Naive thymus-derived CD4-positive, alpha-beta T cell (primary cell): ENCODE results near the gene PARD3B. TPM values are rescaled to one million over a fixed set of nuclear protein-coding genes. Genes with fewer than 3 reads are reported as not detected.

Experiments
- ATAC-seq: fragments of 150-1000 bp; cut with Tn5 transposase; 2 replicates; pipeline ENCODE4 v1.10.0; 2021; ENCODE audit warnings: mild to moderate bottlenecking, moderate library complexity
- CTCF ChIA-PET: fragments of 350-600 bp; sonication (Branson Sonifier 250); formaldehyde crosslinking; loops from one replicate; lab custom pipeline; 2021; ENCODE audit warnings: antibody characterized with exemption; lab: Charles Lee
- POLR2A ChIA-PET: fragments of 350-600 bp; sonication (Branson Sonifier 250); formaldehyde crosslinking; loops from one replicate; lab custom pipeline; 2021; ENCODE audit warnings: antibody characterized with exemption, inconsistent platforms; lab: Charles Lee
- DNase-seq, 9 donors: peaks; one replicate each; pipeline versions ENCODE4 v3.0.0 to v3.0.0-alpha.2; 2020 to 2022; ENCODE audit warnings: mixed read lengths in 1 of 9
- H3K27ac ChIP-seq: one replicate; pipeline ENCODE4 v1.7.0; 2013; ENCODE audit warnings: mild to moderate bottlenecking, low read depth, low read length, moderate library complexity
- H3K27me3 ChIP-seq, 2 donors: one replicate each; pipeline ENCODE4 v1.7.0; 2013; ENCODE audit warnings: low read length in 2 of 2, mild to moderate bottlenecking in 2 of 2, moderate library complexity in 2 of 2; ENCODE audit not compliant: control insufficient read depth in 2 of 2, insufficient read depth in 2 of 2
- H3K36me3 ChIP-seq, 3 experiments: 1 replicate in 2 of 3; 2 replicates in 1 of 3; pipeline ENCODE4 v1.7.0; 2013; ENCODE audit warnings: low read length in 3 of 3, mild to moderate bottlenecking in 3 of 3, moderate library complexity in 1 of 3; ENCODE audit not compliant: insufficient read depth in 3 of 3, control insufficient read depth in 2 of 3
- H3K4me1 ChIP-seq, 2 donors: one replicate each; pipeline ENCODE4 v1.7.0; 2013; ENCODE audit warnings: low read length in 2 of 2, mild to moderate bottlenecking in 2 of 2, moderate library complexity in 1 of 2; ENCODE audit not compliant: control insufficient read depth in 2 of 2, insufficient read depth in 2 of 2
- H3K4me3 ChIP-seq: 2 replicates; pipeline ENCODE4 v1.7.0; 2013; ENCODE audit warnings: mild to moderate bottlenecking, low read length
- H3K9me3 ChIP-seq, 3 experiments: 1 replicate in 2 of 3; 2 replicates in 1 of 3; pipeline ENCODE4 v1.7.0; 2013; ENCODE audit warnings: low read length in 3 of 3; ENCODE audit not compliant: control insufficient read depth in 2 of 3
- H3K27ac Mint-ChIP-seq, 9 donors: one replicate each; pipeline ENCODE4 v1.8.0; 2020 to 2022; ENCODE audit warnings: mixed read lengths in 9 of 9, mild to moderate bottlenecking in 8 of 9, moderate library complexity in 5 of 9, inconsistent platforms in 2 of 9
- H3K27me3 Mint-ChIP-seq, 5 donors: one replicate each; pipeline ENCODE4 v1.8.0; 2021 to 2022; ENCODE audit warnings: mixed read lengths in 5 of 5, mild to moderate bottlenecking in 1 of 5
- H3K36me3 Mint-ChIP-seq, 5 donors: one replicate each; pipeline ENCODE4 v1.8.0; 2020 to 2022; ENCODE audit warnings: mixed read lengths in 5 of 5, mild to moderate bottlenecking in 3 of 5, inconsistent platforms in 1 of 5
- H3K4me1 Mint-ChIP-seq, 7 donors: one replicate each; pipeline ENCODE4 v1.8.0; 2020 to 2022; ENCODE audit warnings: mixed read lengths in 7 of 7, mild to moderate bottlenecking in 3 of 7, inconsistent platforms in 1 of 7
- H3K4me3 Mint-ChIP-seq, 10 donors: one replicate each; pipeline ENCODE4 v1.8.0; 2020 to 2022; ENCODE audit warnings: mild to moderate bottlenecking in 10 of 10, mixed read lengths in 10 of 10, moderate library complexity in 6 of 10, inconsistent platforms in 2 of 10
- H3K9me3 Mint-ChIP-seq, 11 donors: one replicate each; pipeline ENCODE4 v1.8.0; 2020 to 2022; ENCODE audit warnings: mixed read lengths in 11 of 11, mild to moderate bottlenecking in 4 of 11, inconsistent platforms in 1 of 11, moderate library complexity in 1 of 11
- intact Hi-C, 2 donors: fragments of 100-400 bp; cut with micrococcal nuclease; formaldehyde crosslinking; loops; one replicate each; pipeline ENCODE4 v1.15.1; 2023
- polyA plus RNA-seq, 2 donors: library from polyadenylated mRNA; unstranded; fragments of 300-500 nt; fragmentation: Illumina TruSeq; gene quantifications; one replicate each; pipeline ENCODE4 v1.2.3, GENCODE V29; 2021
- total RNA-seq, 6 experiments: library from RNA in 5 of 6; stranded (reverse) in 5 of 6; gene quantifications; 1 replicate in 5 of 6; 2 replicates in 1 of 6; pipeline ENCODE4 v1.2.3 and lab custom pipeline; 2021 to 2026

PARD3B gene
- total and polyA plus RNA-seq, 7 experiments from 2014 or later: 0.22 to 4.0 (median 0.87) TPM

DNA sequence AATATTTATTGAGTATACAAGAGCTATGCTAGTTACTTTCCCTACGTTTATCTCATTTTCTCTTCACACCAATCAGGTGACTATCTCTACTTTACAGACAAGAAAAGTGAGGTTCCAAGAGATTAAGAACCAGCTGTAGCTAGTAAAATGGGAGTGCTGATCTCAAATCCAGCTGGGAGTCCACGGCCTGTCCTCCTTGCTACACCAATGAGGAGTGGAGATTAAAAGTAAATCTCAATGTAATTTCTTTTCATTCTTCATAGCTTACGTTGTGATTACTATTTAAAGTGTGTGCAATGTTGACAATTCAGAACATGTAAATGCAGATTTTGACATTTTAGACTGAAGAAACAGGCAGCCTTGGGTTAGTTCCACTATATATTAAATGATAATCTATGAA, 1083.1 kb downstream of the PARD3B start:
- POLR2A ChIA-PET: no interaction called here
- Mint-ChIP-seq H3K9me3 (no peaks in the 10 kb centered on the region), H3K4me3 (no peak overlapping the region), H3K36me3 (no peaks in the 10 kb centered on the region), H3K27me3 (no peaks in the 10 kb centered on the region), H3K27ac (no peak overlapping the region), H3K4me1 (no peaks in the 10 kb centered on the region)
- intact Hi-C loops: no loop called here
- Histone ChIP-seq H3K36me3 (no peaks in the 10 kb centered on the region), H3K4me3 (no peak overlapping the region), H3K27ac (no peak overlapping the region), H3K27me3 (no peaks in the 10 kb centered on the region), H3K9me3 (no peaks in the 10 kb centered on the region), H3K4me1 (no peaks in the 10 kb centered on the region)
- no peak for DNase-seq
- ATAC-seq: no peak
- CTCF ChIA-PET: no interaction called here

DNA sequence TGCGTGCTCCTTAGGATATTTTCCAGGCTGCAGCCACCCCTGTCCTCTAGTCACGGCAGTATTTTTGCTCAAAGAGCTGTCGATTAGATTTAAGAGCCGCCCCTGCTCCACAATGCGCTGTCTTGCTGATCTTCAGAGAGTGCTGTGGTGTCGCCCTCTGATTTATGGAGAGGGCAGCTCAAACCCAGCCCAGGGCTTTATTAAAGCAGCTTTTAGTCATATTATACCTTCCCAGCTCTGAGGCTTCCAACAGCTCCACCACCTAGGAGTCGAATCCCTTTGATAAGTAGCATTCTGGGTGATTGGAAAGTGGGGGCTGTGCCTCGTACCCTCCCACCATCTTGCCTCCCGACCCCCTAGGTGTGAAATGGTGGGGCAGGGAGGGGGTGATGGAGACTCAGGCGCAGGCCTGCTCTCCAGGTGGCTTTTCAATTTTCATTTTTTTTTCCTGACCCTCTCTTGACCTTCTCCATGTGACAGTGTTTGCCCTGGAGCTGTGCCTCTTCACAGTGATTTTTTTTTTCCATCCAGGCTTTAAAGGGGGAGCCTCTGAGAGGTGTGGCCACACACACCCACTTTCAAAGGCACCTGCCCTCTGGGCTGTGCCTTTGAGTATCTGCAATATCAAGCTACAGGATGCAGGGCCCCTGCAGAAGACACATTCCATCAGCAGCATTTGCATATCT, 1084.0 kb downstream of the PARD3B start:
- no peaks in the 10 kb centered on the region for H3K27me3 Mint-ChIP-seq
- DNase-seq (no peak), ATAC-seq (no peak)
- H3K36me3 Mint-ChIP-seq: no peaks in the 10 kb centered on the region
- H3K27ac Mint-ChIP-seq: no peak overlapping the region
- ChIA-PET POLR2A (no interaction called here), CTCF (no interaction called here)
- no peaks in the 10 kb centered on the region for H3K9me3 ChIP-seq
- H3K4me1 ChIP-seq: no peaks in the 10 kb centered on the region
- no peaks in the 10 kb centered on the region for H3K27me3 ChIP-seq
- intact Hi-C loops: no loop called here
- no peak overlapping the region for H3K4me3 Mint-ChIP-seq
- H3K27ac ChIP-seq: no peak overlapping the region
- H3K4me1 Mint-ChIP-seq: no peaks in the 10 kb centered on the region
- no peaks in the 10 kb centered on the region for H3K36me3 ChIP-seq
- no peak overlapping the region for H3K4me3 ChIP-seq
- no peaks in the 10 kb centered on the region for H3K9me3 Mint-ChIP-seq

DNA sequence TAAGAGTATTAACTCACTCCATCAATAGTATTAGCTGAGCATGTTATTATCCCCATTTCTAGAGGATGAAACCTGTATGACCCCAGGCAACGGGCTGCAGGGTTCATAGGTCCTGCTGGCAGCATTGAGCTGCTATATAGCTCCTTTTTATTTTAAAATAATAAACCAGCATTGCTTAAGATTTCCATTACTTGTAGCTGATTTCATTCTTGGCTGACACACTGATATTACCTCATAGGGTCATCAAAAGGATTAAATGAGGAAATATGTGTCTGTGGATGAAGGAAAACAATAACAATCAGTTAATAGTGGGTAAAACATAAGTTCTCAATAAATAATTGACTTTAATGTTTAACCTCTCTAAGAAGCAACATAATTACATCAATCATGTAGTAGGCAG, 1088.7 kb downstream of the PARD3B start:
- CTCF ChIA-PET: no interaction called here
- Histone ChIP-seq H3K4me1 (no peaks in the 10 kb centered on the region), H3K36me3 (no peaks in the 10 kb centered on the region), H3K27ac (no peak overlapping the region), H3K9me3 (no peaks in the 10 kb centered on the region), H3K27me3 (no peaks in the 10 kb centered on the region), H3K4me3 (no peak overlapping the region)
- Mint-ChIP-seq H3K36me3 (peaks cover 0 to 2% (median 0%) of the 10 kb centered on the region in 5 donors), H3K4me1 (peaks cover 0 to 25% (median 21%) of the 10 kb centered on the region in 7 donors), H3K27me3 (no peaks in the 10 kb centered on the region), H3K4me3 (no peak overlapping the region), H3K9me3 (no peaks in the 10 kb centered on the region), H3K27ac (no peak overlapping the region)
- no peak for DNase-seq
- intact Hi-C loops: no loop called here
- POLR2A ChIA-PET: no interaction called here
- ATAC-seq: no peak

DNA sequence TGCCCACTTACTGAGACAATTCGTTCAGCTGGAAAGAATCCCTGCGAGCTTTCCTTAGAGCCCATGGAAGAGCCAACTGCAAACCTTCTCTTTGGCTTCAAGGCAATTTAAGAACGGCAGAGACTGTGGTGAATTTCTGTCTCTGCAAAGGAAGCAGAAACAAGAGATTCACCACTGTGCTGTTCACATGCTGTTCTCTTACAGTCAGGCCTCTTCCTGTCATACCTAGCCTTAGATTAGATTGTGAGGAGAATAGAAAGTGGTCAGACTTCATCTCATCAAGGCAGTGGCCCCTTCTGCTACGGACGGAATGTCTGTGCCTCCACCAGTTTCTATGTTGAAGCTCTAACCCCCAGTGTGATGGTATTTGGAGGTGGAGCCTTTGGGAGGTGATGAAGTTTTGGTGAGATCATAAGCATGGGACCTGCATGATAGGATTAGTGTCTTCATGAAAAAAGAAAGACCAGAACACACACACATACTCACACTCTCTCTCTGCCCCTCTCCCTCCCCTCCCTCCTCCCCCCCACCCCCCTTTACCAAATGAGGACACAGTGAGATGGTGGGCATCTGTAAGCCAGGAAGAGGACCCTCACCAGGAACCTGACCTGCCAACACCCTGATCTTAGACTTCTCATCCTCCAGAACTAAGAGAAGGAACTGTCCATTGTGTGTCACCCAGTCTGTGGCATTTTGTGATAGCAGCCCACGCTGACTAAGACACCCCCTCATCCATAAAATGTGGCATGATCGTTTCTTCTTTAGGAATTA, 1091.5 kb downstream of the PARD3B start:
- ChIA-PET CTCF (interaction anchor here (0.8 kb wide), 1 partner anchor 18 kb away, joined by 3 read pairs; no protein-coding TSS in a partner anchor), POLR2A (no interaction called here)
- DNase-seq (no peak), ATAC-seq (no peak)
- H3K36me3 Mint-ChIP-seq: peaks cover 0 to 5% (median 0%) of the 10 kb centered on the region in 5 donors
- H3K4me3 Mint-ChIP-seq: peak overlapping the region in 1 of 10 donors; percentile 43
- peaks cover 0 to 4% (median 0%) of the 10 kb centered on the region in 5 donors for H3K27me3 Mint-ChIP-seq
- no peak overlapping the region for H3K27ac ChIP-seq
- intact Hi-C loops: no loop called here
- H3K4me1 ChIP-seq: no peaks in the 10 kb centered on the region
- peak overlapping the region in 5 of 9 donors; percentile 17 to 84 (median 27) for H3K27ac Mint-ChIP-seq
- peaks cover 0 to 28% (median 21%) of the 10 kb centered on the region in 7 donors for H3K4me1 Mint-ChIP-seq
- H3K9me3 ChIP-seq: no peaks in the 10 kb centered on the region
- no peak overlapping the region for H3K4me3 ChIP-seq
- peaks cover 0 to 3% (median 0%) of the 10 kb centered on the region in 11 donors for H3K9me3 Mint-ChIP-seq
- H3K27me3 ChIP-seq: no peaks in the 10 kb centered on the region
- no peaks in the 10 kb centered on the region for H3K36me3 ChIP-seq

DNA sequence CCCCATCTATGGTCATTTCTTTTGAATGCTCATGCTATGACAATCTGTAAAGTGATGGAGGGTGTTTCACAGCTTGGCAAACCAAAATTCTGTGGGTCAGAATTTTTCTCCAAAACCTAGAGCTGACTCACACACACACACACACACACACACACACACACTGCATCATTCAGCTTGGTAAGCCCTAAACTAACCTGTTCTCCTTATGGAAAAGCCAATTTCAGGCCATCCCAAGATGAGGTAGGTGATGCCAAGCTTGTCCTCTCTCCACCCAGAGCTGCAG, 1092.0 kb downstream of the PARD3B start:
- CTCF ChIA-PET: interaction anchor here (0.8 kb wide), 1 partner anchor 18 kb away, joined by 3 read pairs; no protein-coding TSS in a partner anchor
- peaks cover 0 to 5% (median 4%) of the 10 kb centered on the region in 5 donors for H3K27me3 Mint-ChIP-seq
- no peaks in the 10 kb centered on the region for H3K36me3 ChIP-seq
- no peaks in the 10 kb centered on the region for H3K9me3 ChIP-seq
- H3K4me3 ChIP-seq: no peak overlapping the region
- H3K27me3 ChIP-seq: no peaks in the 10 kb centered on the region
- ATAC-seq: no peak
- H3K4me1 Mint-ChIP-seq: peaks cover 0 to 31% (median 21%) of the 10 kb centered on the region in 7 donors
- no peaks in the 10 kb centered on the region for H3K4me1 ChIP-seq
- peaks cover 0 to 3% (median 0%) of the 10 kb centered on the region in 11 donors for H3K9me3 Mint-ChIP-seq
- H3K36me3 Mint-ChIP-seq: peaks cover 0 to 7% (median 0%) of the 10 kb centered on the region in 5 donors
- peak overlapping the region in 3 of 10 donors; percentile 22 to 56 (median 46) for H3K4me3 Mint-ChIP-seq
- DNase-seq: no peak
- no peak overlapping the region for H3K27ac ChIP-seq
- peak overlapping the region in 6 of 9 donors; percentile 19 to 81 (median 72) for H3K27ac Mint-ChIP-seq
- intact Hi-C loops: no loop called here
- POLR2A ChIA-PET: interaction anchor here (0.6 kb wide), 1 partner anchor 1547 kb away, joined by 4 read pairs; no protein-coding TSS in a partner anchor

DNA sequence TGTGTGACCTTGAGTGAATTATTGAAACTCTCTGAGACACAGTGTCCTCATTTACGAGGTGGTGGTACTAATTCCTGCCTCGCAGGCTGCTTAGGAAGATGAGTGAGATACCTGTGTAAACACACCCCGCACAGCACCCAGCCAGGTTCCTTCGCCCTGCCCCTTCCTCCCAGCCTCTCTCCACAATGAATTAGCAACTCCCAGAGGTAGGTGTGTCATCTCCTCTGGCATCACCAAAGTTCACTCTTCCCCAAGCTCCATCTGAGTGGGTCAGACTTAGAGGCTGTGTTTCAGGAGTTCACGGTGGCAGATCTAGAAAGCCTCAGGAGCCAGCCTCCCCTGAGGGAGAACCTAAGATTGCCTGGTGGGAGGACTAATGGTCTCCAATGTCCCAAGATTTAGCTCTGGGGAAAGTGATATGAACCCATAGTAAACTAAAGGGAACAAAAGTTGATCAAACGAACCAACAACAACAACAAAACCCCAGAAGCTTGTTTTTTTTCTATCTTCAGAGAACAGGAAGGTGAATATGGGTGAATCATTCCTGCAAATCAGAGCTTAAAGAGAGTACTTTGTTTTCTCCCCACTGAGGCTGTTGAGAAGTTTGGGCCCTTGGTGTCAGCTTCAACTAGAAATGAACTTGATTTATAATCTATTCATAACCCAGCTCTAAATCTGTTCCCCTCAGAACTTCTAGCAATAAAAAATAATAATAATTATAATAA, 1092.7 kb downstream of the PARD3B start:
- Mint-ChIP-seq H3K4me3 (peak overlapping the region in 5 of 10 donors; percentile 1 to 56 (median 37)), H3K27ac (peak overlapping the region in 7 of 9 donors; percentile 19 to 85 (median 68)), H3K9me3 (peaks cover 0 to 3% (median 0%) of the 10 kb centered on the region in 11 donors), H3K4me1 (peaks cover 0 to 31% (median 21%) of the 10 kb centered on the region in 7 donors), H3K36me3 (peaks cover 0 to 7% (median 0%) of the 10 kb centered on the region in 5 donors), H3K27me3 (peaks cover 0 to 8% (median 5%) of the 10 kb centered on the region in 5 donors)
- ATAC-seq: no peak
- Histone ChIP-seq H3K27ac (no peak overlapping the region), H3K27me3 (no peaks in the 10 kb centered on the region), H3K36me3 (no peaks in the 10 kb centered on the region), H3K9me3 (no peaks in the 10 kb centered on the region), H3K4me3 (no peak overlapping the region), H3K4me1 (no peaks in the 10 kb centered on the region)
- intact Hi-C loops: no loop called here
- POLR2A ChIA-PET: interaction anchor here (0.5 to 0.6 kb wide), 2 partner anchors 1547 to 1992 kb away, joined by 3 to 4 read pairs; no protein-coding TSS in a partner anchor
- DNase-seq: no peak
- CTCF ChIA-PET: interaction anchor here (0.5 kb wide), 1 partner anchor 1157 kb away, joined by 3 read pairs; no protein-coding TSS in a partner anchor
